HG02885 (cell line): ENCODE measurements around the gene INHBE.

ENCODE experiments used
- ATAC-seq: cut with Tn5 transposase; IDR thresholded peaks from one replicate; pipeline ENCODE4 v1.9.1; 2021; ENCODE audit warnings: mild to moderate bottlenecking; ENCODE audit not compliant: unreplicated experiment, poor library complexity

INHBE gene

GRCh38 chr12:57459750-57460467 is 4.8 kb downstream of the INHBE start, which contains the start of gene GLI1:
Gene GLI1, plus strand, starts transcription at chr12:57459785. Its CDS starts 3,907 bp downstream, at chr12:57463692.
- no peak for ATAC-seq

DNA sequence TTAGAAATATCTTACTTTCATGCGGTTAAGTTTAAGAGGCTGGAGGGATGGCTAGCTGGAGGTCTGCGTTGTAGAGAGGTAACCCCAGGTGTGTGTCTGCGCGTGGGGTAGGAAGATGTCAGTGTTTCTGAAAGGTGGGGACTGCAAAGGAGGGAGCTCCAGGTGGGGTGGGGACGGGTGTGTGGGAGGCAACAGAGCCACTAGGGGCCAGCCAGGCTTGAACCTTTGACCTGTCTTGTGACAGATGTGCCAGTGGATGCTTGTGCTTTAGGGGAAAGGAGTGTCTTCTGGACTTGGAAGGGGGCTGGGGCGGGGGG is 5.3 kb downstream of the INHBE start:
- no peak for ATAC-seq

DNA sequence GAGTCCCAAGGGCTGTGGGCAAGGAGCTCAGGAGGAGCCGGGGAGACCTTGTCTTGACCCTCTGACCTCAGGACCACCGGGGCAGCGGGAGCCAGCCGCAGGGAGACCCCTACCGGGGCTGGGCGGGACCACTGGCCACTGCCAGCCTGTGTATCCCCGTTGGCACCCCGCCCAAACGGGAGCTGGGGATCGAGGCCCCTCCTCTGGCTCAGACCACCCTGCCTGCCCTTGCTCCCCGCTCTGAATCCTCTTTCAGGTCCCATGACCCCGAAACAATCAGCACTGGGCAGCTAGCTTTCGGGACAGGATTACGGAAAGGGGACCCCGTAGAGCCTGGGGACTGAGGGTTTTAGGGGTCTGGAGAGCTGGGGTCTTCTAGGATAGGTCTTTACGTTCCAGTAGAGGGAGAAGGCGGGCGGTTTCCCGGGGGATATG is 5.8 kb downstream of the INHBE start:
- no peak for ATAC-seq

DNA sequence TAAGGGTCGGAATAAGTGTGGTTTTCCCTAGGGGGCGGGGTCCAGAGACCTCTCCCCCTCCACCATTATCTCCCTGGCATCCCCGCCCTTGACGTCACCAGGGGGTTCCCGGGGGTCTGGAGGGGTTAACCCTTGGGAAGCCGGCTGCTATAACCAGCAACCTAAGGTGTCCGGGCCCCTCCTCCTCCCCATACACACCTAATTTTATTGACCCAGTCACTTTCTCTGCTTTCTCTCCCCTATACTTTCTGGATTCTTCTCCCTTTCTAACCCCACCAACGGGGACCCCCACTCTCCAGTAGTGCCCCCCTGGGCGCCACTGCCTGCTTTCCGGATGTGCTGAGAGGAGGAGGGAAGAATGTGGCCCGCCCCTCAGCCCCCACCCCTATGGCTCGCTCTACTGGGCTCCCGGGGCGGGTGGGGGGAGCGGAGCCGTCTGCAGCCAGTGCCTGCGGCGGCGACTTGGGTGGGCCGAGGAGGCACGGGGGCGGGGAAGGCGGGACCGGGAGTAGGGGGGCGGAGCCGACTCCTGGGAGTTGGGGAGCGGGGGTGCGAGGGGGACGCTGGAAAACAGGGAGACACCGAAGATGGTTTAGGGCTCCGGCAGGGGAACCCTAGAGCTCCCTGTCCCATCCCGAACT is 6.3 kb downstream of the INHBE start:
- ATAC-seq: no peak

- ATAC-seq: no peak
These were observed 6.8 kb downstream of the INHBE start for GRCh38 chr12:57461917-57462250.

GRCh38 chr12:57462251-57462911 is 7.3 kb downstream of the INHBE start:
- ATAC-seq: peak; percentile 74

DNA sequence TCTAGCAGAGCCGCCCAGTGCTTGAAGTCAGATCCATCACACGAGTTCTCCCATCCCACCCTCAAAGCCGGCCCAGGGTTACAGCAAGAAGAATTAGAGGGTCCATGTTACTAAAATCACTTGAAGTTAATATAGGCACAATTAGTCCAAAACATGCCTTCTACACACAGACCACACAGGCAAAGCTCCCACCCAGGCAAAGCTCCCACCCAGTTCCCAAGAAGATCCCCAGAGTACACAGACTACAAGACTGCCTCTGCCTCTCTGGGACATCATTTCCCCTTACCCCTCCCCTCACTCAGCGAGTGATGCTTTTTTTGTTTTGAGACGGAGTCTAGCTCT is 7.8 kb downstream of the INHBE start:
- ATAC-seq: no peak

DNA sequence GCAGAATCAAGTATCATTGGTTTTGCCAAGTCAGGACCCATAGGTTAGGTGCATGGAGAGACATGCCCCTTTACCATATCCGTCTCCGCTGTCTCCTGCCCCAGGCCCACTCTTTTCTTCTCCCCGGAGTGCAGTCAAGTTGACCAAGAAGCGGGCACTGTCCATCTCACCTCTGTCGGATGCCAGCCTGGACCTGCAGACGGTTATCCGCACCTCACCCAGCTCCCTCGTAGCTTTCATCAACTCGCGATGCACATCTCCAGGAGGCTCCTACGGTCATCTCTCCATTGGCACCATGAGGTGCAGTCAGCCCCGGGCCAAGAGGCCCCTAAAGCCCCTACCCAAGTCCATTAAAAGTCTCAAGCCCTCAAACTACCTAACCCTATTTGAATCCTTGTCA is 9.5 kb downstream of the INHBE start:
- ATAC-seq: no peak

DNA sequence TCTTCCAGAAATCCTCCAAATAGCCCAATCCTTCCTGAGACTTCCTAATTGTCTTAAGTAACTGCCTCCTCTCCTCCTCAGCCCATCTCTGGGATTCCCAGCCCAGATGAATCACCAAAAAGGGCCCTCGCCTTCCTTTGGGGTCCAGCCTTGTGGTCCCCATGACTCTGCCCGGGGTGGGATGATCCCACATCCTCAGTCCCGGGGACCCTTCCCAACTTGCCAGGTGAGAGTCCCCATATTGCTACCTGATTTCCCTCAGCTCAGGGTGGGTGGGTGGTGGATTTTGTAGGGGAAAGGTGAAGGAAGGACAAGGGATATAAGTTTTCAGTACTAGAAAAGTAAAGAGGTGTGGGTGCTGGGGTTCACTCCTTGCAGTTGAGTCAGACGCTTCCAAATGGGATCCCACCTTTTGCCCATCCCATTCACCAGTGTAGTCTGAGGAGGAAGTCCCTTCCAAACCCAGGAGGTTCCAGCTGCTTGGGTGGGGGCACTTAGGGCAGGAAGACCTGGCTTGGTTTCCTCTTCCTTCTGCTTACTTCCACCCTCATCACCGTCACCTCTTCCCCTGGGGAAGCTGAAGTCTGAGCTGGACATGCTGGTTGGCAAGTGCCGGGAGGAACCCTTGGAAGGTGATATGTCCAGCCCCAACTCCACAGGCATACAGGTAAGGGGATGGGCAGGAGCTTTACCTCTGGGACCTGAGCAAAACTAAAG is 10.1 kb downstream of the INHBE start:
- ATAC-seq: no peak

DNA sequence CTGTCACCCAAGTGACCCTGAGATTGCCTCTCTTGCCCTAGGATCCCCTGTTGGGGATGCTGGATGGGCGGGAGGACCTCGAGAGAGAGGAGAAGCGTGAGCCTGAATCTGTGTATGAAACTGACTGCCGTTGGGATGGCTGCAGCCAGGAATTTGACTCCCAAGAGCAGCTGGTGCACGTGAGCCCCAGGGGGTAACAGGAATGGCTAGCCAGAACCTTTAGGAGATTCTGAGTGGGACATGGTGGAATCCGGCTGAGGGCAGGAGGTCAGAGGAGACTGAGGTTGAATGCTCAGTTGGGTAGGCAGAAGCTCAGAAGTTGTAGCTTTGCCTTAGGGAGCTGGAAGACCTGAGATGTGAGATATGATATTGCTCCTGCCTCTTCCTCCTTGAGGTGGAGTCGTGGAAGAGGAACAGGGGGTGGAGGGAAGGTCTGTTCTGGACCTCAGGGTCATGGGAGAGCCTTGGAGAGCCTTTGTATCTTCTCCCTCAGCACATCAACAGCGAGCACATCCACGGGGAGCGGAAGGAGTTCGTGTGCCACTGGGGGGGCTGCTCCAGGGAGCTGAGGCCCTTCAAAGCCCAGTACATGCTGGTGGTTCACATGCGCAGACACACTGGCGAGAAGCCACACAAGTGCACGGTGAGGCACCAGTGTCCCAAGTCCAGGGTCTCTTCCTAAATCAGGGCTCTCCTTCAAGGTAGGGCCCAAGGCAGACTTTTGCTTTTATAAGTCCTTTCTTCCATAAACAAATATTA is 10.8 kb downstream of the INHBE start:
- no peak for ATAC-seq

- no peak for ATAC-seq
These were observed 12.2 kb downstream of the INHBE start for GRCh38 chr12:57467212-57467874.

DNA sequence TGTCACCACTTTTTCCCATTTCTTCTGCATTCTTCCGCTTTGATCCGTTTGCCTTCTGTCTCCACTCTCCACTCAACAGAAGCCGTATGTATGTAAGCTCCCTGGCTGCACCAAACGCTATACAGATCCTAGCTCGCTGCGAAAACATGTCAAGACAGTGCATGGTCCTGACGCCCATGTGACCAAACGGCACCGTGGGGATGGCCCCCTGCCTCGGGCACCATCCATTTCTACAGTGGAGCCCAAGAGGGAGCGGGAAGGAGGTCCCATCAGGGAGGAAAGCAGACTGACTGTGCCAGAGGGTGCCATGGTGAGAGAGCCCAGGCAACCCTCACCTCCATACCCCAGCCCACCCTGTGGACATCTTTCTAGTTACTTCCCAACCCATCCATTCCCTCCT is 12.8 kb downstream of the INHBE start:
- no peak for ATAC-seq

DNA sequence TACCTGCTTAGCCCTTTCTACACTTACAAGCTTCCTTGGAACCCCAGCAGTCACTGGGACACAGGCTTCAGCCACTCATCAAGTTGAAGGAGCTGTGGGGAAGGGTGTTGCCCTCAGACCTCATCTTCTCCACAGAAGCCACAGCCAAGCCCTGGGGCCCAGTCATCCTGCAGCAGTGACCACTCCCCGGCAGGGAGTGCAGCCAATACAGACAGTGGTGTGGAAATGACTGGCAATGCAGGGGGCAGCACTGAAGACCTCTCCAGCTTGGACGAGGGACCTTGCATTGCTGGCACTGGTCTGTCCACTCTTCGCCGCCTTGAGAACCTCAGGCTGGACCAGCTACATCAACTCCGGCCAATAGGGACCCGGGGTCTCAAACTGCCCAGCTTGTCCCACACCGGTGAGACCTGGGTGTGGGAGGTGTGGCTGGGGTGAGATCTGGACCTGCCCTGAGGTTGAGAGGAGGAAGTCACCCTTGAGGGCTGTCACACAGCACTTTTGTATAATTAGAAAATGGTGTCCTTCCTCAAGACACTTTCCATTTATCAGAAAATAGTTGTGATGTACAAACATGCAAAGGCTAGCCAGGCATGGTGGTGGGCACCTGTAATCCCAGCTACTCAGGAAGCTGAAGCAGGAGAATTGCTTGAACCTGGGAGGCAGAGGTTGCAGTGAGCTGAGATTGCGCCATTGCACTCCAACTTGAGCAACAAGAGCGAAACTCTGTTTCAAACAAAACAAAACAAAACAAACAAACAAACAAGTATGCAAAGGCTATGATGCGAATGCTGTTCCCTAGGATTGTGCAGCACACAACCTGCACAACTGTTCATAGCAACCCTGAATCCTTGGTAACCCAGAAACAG is 14.4 kb downstream of the INHBE start:
- ATAC-seq: no peak

DNA sequence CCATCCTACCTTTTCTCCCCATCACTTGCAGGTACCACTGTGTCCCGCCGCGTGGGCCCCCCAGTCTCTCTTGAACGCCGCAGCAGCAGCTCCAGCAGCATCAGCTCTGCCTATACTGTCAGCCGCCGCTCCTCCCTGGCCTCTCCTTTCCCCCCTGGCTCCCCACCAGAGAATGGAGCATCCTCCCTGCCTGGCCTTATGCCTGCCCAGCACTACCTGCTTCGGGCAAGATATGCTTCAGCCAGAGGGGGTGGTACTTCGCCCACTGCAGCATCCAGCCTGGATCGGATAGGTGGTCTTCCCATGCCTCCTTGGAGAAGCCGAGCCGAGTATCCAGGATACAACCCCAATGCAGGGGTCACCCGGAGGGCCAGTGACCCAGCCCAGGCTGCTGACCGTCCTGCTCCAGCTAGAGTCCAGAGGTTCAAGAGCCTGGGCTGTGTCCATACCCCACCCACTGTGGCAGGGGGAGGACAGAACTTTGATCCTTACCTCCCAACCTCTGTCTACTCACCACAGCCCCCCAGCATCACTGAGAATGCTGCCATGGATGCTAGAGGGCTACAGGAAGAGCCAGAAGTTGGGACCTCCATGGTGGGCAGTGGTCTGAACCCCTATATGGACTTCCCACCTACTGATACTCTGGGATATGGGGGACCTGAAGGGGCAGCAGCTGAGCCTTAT is 15.3 kb downstream of the INHBE start:
- no peak for ATAC-seq

DNA sequence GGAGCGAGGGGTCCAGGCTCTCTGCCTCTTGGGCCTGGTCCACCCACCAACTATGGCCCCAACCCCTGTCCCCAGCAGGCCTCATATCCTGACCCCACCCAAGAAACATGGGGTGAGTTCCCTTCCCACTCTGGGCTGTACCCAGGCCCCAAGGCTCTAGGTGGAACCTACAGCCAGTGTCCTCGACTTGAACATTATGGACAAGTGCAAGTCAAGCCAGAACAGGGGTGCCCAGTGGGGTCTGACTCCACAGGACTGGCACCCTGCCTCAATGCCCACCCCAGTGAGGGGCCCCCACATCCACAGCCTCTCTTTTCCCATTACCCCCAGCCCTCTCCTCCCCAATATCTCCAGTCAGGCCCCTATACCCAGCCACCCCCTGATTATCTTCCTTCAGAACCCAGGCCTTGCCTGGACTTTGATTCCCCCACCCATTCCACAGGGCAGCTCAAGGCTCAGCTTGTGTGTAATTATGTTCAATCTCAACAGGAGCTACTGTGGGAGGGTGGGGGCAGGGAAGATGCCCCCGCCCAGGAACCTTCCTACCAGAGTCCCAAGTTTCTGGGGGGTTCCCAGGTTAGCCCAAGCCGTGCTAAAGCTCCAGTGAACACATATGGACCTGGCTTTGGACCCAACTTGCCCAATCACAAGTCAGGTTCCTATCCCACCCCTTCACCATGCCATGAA is 16.0 kb downstream of the INHBE start:
- ATAC-seq: no peak

- ATAC-seq: no peak
These were observed 16.6 kb downstream of the INHBE start for GRCh38 chr12:57471661-57472060.

- no peak for ATAC-seq
These were observed 17.3 kb downstream of the INHBE start for GRCh38 chr12:57472391-57472790.

DNA sequence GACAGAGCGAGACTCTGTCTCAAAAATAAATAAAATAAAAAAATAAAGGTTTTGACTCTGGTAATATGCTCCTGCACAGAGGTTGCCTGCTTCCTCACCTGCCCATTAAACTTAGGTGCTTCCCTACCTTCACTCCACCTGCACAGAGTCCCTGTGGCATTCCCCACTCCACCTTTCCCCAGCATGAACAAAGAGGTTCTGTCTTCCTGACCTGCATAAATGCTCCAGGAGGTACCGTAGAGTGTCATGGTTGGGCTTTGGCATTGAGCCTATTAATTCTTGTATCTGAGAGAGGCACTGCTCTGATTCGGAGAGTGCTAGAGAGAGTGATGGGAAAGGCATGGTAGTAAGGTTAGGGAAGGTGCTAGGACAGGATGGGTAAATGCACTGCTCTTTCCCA is 18.3 kb downstream of the INHBE start:
- no peak for ATAC-seq
